GM20000 (cell line): ENCODE results near the gene OR52R1.

Source experiments
- DNase-seq: peaks from one replicate; pipeline ENCODE4 v3.0.0; 2012; ENCODE audit warnings: low spot score
- CTCF ChIP-seq: IDR thresholded peaks from 2 replicates; pipeline ENCODE4 v1.5.1; 2012; ENCODE audit warnings: mild to moderate bottlenecking, control low read depth; ENCODE audit errors: extremely low read depth, missing control alignments

The OR52R1 gene

GRCh38 chr11:4804280-4804679, at the start of gene OR52R1:
Gene OR52R1 (minus strand): TSS chr11:4804380. CDS start chr11:4804380, 0 bp downstream.
- TF ChIP-seq CTCF, result no peak
- DNase-seq, result no peak

DNA sequence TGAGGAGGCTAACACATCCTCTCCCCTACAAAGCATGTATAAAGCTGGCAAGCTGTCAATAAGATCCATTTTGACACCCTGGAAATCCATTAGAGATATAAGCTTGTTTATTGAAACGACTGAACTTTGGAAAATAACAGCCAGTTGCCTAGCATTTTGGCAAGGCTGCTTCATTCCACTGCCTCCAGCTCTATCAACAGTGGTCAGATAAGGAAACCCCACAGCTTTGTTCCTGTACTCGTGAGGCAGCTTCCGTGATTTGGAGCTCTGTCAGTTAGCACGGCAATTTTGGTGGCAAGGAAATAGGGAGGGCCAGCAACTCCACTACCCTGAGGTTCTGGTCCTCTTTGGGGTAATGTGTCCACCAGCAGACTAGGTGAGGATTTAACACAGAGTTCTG, 46.9 kb upstream of the OR52R1 start:
- DNase-seq, result no peak

DNA sequence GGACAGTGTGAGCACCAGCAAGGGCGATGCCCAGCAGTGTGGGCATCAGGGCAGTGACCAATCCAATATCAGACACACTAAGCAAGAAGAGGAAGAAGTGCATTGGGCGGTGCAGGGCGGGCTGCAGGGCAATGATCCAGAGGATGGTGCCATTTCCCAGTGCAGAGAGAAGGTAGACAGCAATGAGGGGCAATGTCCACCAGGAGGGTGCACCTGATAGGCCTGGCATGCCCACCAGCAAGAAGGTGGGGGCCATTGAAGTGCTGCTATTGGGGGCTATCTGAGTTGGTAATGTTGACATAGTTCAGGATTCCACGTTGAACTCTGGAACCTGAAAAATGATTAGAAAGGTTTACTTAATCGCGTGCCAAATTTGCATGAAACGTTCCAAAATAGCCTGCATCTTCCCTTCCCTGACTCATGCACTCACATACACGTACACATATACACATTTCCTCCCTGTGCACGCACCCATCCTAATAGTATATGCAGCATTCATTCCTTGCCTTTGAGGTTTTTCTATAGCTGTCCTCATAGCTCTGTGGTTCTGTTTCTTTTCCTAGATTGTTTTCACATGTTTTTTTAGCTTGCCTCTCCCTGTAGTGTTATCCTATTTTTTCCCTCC, 44.8 kb upstream of the OR52R1 start, which contains the start of gene OR51S1:
TSS of gene OR51S1 (minus strand) at position 301 of the 625 bp plus-strand sequence. CDS start at position 301, 0 bp downstream.
- TF ChIP-seq CTCF, result no peak
- DNase-seq, result no peak

More for the DNA sequence above, 46.9 kb upstream of the OR52R1 start:
- no peak for TF ChIP-seq CTCF

GRCh38 chr11:4839851-4840549, 35.8 kb upstream of the OR52R1 start:
- no peak for TF ChIP-seq CTCF
- no peak for DNase-seq

DNA sequence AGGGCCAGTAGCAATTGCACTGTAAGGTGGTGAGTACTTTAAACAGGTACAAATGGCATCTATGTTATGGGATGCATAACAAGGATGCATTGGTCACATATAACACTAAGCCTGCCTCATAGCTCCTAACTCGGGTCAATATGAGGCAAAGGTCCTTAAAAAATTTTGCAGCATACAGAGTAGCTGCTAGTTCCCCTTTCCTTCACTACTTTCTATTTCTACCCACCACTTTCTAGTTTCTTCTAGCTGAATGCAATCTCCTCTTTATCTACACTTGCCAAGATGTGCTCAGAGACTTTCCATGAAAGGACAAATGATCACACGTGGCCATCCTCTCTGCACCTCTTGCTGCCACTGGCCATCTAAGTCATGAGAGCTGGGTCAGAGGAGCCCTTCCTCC, 26.7 kb upstream of the OR52R1 start:
- DNase-seq, result no peak
- TF ChIP-seq CTCF, result no peak

DNA sequence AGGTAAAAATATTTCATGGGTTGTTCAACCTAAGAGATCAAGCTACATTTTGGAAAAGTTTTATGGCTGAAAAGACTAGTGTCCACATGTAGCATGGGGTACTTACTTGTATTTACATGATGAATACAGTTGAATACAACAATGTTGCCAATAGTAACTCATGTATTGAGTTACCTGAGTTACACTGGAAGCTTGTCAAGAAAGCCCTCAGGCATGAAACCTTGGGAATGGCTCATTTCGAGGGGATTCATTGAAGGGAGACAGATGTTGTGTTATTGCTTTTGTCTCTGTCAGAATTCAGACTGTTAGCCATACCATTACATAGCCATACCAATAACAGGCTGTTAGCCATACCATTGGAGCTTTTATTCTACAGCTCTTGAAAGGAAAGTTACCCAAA, 26.2 kb upstream of the OR52R1 start:
- TF ChIP-seq CTCF, result no peak
- DNase-seq, result no peak

DNA sequence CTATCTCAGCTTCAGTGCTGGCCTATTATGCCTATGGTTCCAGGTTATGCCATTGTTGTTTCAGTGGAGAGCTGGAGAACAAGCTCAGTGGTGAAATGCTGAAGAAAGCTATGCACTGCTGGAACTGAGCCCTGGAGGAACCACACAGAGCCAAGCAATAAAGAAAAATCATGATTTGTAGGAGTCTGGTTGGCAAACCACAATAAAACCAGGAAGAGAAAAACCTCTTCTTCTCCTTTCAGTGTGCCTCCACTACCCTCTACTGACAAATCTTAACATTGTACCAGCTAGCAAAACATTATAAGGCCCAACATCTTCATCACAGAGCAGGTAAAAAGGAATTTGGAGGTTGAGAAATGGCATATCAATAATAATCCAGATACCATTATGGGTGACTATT, 22.2 kb upstream of the OR52R1 start:
- no peak for DNase-seq
- no peak for TF ChIP-seq CTCF
